SJCRH30 (cell line): ENCODE data around the gene MCAT. TPM values are rescaled to one million over a fixed set of nuclear protein-coding genes. Genes with fewer than 3 reads are reported as not detected.

Experiments
- DNase-seq, 2 experiments: peaks; one replicate each; pipeline ENCODE4 v3.0.0-alpha.2; 2015 to 2020
- H3K27ac ChIP-seq: fragments of 250-450 bp; sonication (Bioruptor Pico); 2 replicates; pipeline ENCODE4 v1.5.1; 2020; ENCODE audit warnings: mild to moderate bottlenecking, moderate library complexity
- H3K27me3 ChIP-seq: fragments of 250-450 bp; sonication (Bioruptor Pico); 2 replicates; pipeline ENCODE4 v1.5.1; 2020; ENCODE audit warnings: mild to moderate bottlenecking, moderate library complexity
- H3K36me3 ChIP-seq: fragments of 250-450 bp; sonication (Bioruptor Pico); 2 replicates; pipeline ENCODE4 v1.5.1; 2020; ENCODE audit warnings: mild to moderate bottlenecking, moderate library complexity
- H3K4me1 ChIP-seq: fragments of 250-450 bp; sonication (Bioruptor Pico); 2 replicates; pipeline ENCODE4 v1.5.1; 2020; ENCODE audit warnings: mild to moderate bottlenecking, moderate library complexity
- H3K4me3 ChIP-seq: fragments of 250-450 bp; sonication (Bioruptor Pico); 2 replicates; pipeline ENCODE4 v1.5.1; 2020; ENCODE audit warnings: mild to moderate bottlenecking, moderate library complexity
- H3K9me3 ChIP-seq: fragments of 250-450 bp; sonication (Bioruptor Pico); replicated peaks from 2 replicates; pipeline ENCODE4 v1.5.1; 2020; ENCODE audit warnings: mild to moderate bottlenecking, moderate library complexity
- total RNA-seq: library from RNA; depleted of rRNA; stranded (reverse); fragments of >200 nt; shearing (Covaris generic); gene quantifications from 2 replicates; pipeline ENCODE4 v1.2.3, GENCODE V29; 2014

MCAT gene
- total RNA-seq, 1 experiment from 2014 or later: 19.7 TPM

- Histone ChIP-seq H3K27ac (no peak overlapping the region), H3K4me1 (no peaks in the 10 kb centered on the region), H3K4me3 (no peak overlapping the region), H3K36me3 (peaks cover 10% of the 10 kb centered on the region; the same call in 1 of the 2 replicates), H3K9me3 (no peaks in the 10 kb centered on the region), H3K27me3 (peaks cover 13% of the 10 kb centered on the region; the same call in 1 of the 2 replicates)
- DNase-seq: no peak
Observed at GRCh38 chr22:43166132-43166930, 23.1 kb upstream of the MCAT start.

- H3K9me3 ChIP-seq: no peaks in the 10 kb centered on the region
- no peak overlapping the region for H3K27ac ChIP-seq
- H3K27me3 ChIP-seq: peaks cover 13% of the 10 kb centered on the region; the same call in 1 of the 2 replicates
- DNase-seq: no peak
- no peak overlapping the region for H3K4me3 ChIP-seq
- H3K4me1 ChIP-seq: no peaks in the 10 kb centered on the region
- peaks cover 3% of the 10 kb centered on the region; the same call in 1 of the 2 replicates for H3K36me3 ChIP-seq
Observed at GRCh38 chr22:43164636-43165035, 21.4 kb upstream of the MCAT start.

DNA sequence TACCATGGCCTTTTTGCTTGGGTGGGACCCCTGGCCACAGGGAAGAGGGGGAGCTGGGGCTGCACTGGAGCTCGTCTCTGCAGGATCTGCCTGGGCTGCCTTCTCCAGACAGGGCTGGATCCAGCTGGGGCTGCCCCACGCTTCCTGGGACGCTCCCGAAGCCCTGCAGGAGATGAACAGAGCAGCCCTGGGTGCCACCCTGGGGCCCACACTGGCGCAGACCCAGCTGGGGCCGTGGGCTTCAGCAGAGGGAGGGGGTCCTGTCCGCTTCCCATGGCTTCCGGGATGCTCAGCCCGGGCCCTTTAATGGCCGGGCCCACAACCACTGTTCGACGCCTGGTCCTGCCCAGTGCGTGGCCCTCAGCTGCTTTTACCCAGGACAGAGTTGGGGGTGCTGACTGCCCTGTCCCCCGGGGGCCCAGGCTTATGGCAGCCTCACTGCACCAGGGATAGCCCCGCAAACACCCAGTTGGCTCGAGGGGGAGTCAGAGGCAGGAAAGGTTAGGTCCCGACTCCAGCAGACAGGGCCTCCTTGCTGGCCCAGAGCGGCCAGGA is 20.1 kb upstream of the MCAT start:
- no peaks in the 10 kb centered on the region for H3K9me3 ChIP-seq
- no peaks in the 10 kb centered on the region for H3K4me1 ChIP-seq
- H3K36me3 ChIP-seq: peaks cover 3% of the 10 kb centered on the region; the same call in 1 of the 2 replicates
- H3K27me3 ChIP-seq: peaks cover 13% of the 10 kb centered on the region; the same call in 1 of the 2 replicates
- no peak for DNase-seq
- H3K4me3 ChIP-seq: no peak overlapping the region
- H3K27ac ChIP-seq: no peak overlapping the region

- Histone ChIP-seq H3K4me3 (no peak overlapping the region), H3K27ac (no peak overlapping the region), H3K36me3 (no peaks in the 10 kb centered on the region), H3K9me3 (no peaks in the 10 kb centered on the region), H3K4me1 (no peaks in the 10 kb centered on the region), H3K27me3 (peaks cover 13% of the 10 kb centered on the region; the same call in 1 of the 2 replicates)
- DNase-seq: no peak
Observed at GRCh38 chr22:43162412-43163150, 19.4 kb upstream of the MCAT start.

DNA sequence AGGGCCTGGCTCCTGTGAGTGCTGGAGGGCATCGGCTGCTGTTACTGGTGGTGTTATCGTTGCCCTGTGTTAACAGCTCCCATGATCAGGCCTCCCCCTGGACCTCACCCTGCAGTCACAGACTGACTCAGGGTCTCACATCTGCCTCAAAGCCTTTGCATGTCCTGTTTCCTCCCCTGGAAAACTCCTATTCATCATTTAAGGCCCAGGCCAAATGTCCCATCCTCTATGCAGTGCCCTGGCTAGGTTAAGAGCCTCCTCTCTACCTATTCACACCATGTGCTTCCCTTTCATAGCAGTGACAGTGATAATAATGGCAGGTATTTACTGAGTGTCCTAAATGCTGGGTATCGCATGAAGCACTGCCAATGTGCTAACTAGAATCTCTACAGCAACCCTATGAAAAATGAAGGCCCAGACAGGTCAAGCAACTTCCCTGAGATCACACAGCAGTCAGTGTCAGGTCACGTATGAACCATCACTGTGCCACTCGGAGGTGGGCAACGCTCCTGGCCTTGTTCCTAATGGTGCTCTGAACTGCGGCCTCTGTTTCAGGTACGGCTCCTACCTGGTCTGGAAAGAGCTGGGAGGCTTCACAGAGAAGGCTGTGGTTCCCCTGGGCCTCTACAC is 17.4 kb upstream of the MCAT start:
- Histone ChIP-seq H3K27ac (no peak overlapping the region), H3K9me3 (no peaks in the 10 kb centered on the region), H3K27me3 (peaks cover 13% of the 10 kb centered on the region; the same call in 1 of the 2 replicates), H3K4me1 (peaks cover 9% of the 10 kb centered on the region), H3K36me3 (no peaks in the 10 kb centered on the region), H3K4me3 (no peak overlapping the region)
- no peak for DNase-seq

DNA sequence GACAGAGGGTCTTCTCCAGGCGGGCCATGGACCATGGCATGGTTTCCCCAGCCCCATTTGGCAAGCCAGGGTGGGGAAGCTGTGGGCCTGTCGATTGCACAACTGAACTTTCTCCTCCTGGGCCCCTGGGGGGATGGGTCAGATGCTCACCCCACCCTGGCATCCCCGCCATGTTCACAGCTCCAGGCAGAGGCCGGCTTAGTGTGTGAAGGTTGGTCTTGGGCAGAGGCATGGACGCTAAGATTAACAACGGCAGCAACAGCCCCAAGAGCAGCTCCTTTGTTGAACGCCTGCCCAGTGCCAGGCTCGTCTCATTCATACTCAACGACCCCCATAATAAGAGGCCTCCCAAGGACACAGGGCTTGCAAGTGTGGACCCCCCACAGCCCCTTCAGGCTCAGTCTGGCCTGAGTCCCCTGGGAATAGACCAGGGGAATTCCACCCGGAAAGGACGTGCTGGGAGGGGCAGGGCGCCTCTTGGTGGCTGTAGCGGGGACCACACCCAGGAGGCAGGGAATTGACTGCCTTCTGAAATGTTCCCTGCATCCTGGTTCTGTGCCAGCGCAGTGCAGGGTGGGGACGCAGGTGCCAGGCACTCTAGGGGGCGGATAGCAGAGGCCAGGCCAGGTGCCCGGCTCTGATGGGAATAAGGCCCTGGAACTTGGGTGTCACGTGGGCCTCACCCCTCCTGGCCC is 16.4 kb upstream of the MCAT start:
- Histone ChIP-seq H3K27ac (no peak overlapping the region), H3K27me3 (peaks cover 13% of the 10 kb centered on the region; the same call in 1 of the 2 replicates)

DNA sequence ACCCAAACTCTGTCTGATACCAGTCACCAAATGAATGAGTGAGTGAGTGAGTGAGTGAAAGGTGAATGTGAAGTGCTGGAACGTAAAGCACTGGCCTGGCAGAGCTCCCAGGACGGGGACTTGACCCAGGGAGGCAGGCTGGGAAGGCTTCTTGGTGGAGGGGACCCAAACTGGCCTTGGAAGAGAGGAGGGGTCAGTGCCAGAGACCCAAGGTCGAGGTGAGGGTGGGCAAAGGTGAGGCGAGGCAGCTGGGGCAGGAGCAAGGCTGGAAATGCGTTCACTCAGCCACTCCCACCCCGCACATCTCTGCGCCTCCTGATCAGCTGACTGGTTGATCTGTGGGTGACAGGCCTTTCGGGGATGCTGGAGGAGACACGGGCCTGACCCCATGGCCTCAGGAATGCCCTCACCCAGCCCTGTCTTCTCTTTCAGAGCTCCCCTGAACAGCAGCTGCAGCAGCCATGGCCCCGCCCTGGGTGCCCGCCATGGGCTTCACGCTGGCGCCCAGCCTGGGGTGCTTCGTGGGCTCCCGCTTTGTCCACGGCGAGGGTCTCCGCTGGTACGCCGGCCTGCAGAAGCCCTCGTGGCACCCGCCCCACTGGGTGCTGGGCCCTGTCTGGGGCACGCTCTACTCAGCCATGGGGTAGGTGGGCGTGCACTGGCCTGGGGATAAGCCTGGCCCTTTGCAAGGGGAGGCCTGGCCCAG is 15.7 kb upstream of the MCAT start:
- no peak overlapping the region for H3K27ac ChIP-seq
- no peak for DNase-seq
- no peaks in the 10 kb centered on the region for H3K9me3 ChIP-seq
- peaks cover 13% of the 10 kb centered on the region for H3K4me1 ChIP-seq
- H3K36me3 ChIP-seq: no peaks in the 10 kb centered on the region
- peaks cover 8% of the 10 kb centered on the region; the same call in 1 of the 2 replicates for H3K27me3 ChIP-seq
- H3K4me3 ChIP-seq: no peak overlapping the region

More for the DNA sequence above, 16.4 kb upstream of the MCAT start:
- peak; percentile 66 to 71 for DNase-seq
- Histone ChIP-seq H3K36me3 (no peaks in the 10 kb centered on the region), H3K9me3 (no peaks in the 10 kb centered on the region), H3K4me1 (peaks cover 13% of the 10 kb centered on the region), H3K4me3 (no peak overlapping the region)

- no peak overlapping the region for H3K27ac ChIP-seq
- H3K36me3 ChIP-seq: no peaks in the 10 kb centered on the region
- peaks cover 13% of the 10 kb centered on the region for H3K4me1 ChIP-seq
- no peaks in the 10 kb centered on the region for H3K27me3 ChIP-seq
- H3K4me3 ChIP-seq: no peak overlapping the region
- no peak for DNase-seq
- H3K9me3 ChIP-seq: no peaks in the 10 kb centered on the region
Observed at GRCh38 chr22:43157874-43158546, 14.8 kb upstream of the MCAT start.

DNA sequence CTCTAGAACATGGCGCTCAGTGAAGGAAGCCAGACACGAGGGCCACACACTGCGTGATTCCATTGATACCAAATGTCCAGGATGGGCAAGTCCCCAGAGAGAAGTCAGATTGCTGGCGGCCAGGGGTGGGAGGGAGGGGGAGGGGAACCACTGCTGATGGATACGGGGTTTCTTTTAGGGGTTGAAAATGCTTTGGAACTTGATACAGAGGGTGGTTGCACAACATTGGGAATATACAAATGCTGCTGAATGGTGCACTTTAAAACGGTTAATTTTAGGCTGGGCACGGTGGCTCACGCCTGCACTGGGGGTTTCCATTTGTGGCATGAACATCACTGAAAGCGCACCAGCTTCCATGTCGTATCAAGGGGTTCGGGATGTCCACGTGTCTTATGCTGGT is 13.2 kb upstream of the MCAT start:
- no peak overlapping the region for H3K27ac ChIP-seq
- H3K4me3 ChIP-seq: no peak overlapping the region
- peaks cover 20% of the 10 kb centered on the region for H3K4me1 ChIP-seq
- DNase-seq: no peak
- no peaks in the 10 kb centered on the region for H3K9me3 ChIP-seq
- H3K27me3 ChIP-seq: no peaks in the 10 kb centered on the region
- H3K36me3 ChIP-seq: no peaks in the 10 kb centered on the region

DNA sequence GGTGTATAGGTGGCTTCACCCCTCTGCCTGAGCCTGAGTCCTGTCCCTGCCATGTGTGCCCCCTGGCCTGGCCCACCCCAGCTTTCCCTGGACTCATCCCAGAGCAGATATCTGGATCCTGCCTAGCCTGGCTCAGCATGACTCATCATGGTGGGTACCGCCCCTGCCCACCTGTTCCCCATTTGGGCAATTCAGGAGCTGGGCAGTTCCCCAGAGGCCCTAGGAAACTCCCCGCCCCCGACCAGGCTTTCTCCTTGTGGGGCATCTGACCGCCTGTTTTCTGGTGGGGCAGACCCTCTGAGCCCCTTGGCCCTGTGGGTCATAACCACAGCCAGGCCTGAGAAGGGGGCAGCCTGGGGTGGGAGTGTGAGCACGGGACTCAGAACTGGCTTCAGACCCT is 12.6 kb upstream of the MCAT start:
- Histone ChIP-seq H3K4me1 (peaks cover 20% of the 10 kb centered on the region), H3K4me3 (no peak overlapping the region), H3K27ac (no peak overlapping the region), H3K9me3 (no peaks in the 10 kb centered on the region), H3K27me3 (no peaks in the 10 kb centered on the region; the same call in 1 of the 2 replicates), H3K36me3 (no peaks in the 10 kb centered on the region)
- DNase-seq: peak; percentile 76 to 81

DNA sequence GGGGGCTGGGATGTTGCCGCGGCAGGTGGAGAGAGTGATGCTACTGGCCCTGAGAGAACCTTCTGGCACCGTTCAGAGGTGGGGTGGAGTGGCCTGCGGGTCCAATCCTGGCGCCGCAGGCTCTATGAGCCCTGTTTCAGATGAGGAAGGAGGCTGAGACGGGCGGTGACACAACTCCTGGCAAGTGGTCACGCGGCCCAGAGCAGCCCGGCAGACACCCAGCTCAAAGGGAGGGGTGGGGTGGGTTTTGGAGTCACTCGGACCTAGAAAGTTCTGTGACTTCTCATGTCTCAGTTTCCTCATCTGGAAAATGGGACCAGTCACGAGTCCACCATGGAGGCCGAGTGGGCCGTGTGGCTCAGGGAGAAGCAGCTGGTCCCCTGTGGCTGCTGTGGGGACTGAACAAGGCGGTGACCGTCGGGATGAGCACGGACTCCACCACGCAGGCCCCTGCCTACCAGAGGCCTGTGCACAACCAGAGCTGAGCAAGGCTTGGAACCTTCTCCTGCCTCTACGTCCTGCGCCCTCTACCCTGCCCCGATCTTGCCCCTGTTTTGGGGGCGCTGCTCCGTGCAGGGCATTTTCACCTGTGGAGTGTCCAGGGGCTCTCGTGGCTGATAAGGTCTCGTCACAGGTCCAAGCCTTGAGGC is 11.8 kb upstream of the MCAT start:
- Histone ChIP-seq H3K4me1 (peaks cover 20% of the 10 kb centered on the region), H3K9me3 (no peaks in the 10 kb centered on the region), H3K27ac (no peak overlapping the region), H3K4me3 (no peak overlapping the region), H3K36me3 (no peaks in the 10 kb centered on the region), H3K27me3 (no peaks in the 10 kb centered on the region; the same call in 1 of the 2 replicates)
- DNase-seq: no peak

DNA sequence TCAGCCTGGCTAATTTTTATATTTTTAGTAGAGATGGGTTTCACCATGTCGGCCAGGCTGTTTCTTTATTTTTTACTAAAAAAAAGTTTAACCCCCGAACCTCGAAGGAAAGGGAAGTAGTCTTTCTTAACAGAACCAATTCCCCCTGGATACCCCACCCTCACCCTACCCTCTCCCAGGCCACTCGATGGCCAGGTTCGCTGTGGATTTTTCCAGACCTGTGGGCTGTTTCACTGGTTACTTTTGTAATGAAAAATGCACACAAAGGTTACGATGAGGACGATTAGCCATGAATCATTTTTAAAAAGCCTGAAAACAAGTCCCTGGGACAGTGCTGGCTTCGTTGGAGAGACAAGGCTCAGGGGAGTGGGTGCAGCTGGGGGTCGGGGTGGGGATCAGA is 10.7 kb upstream of the MCAT start:
- H3K4me3 ChIP-seq: no peak overlapping the region
- peaks cover 20% of the 10 kb centered on the region for H3K4me1 ChIP-seq
- H3K9me3 ChIP-seq: no peaks in the 10 kb centered on the region
- no peaks in the 10 kb centered on the region for H3K36me3 ChIP-seq
- no peak overlapping the region for H3K27ac ChIP-seq
- H3K27me3 ChIP-seq: no peaks in the 10 kb centered on the region; the same call in 1 of the 2 replicates
- DNase-seq: no peak
